CD14-positive monocyte (primary cell): ENCODE data around the gene FLYWCH2. TPM values are rescaled to one million over a fixed set of nuclear protein-coding genes. Genes with fewer than 3 reads are reported as not detected.

Source experiments
- DNase-seq, 3 donors: peaks; one replicate each; pipeline ENCODE4 v3.0.0-alpha.2; 2011 to 2022
- H2AFZ ChIP-seq: 2 replicates; pipeline ENCODE4 v1.6.0; 2012; ENCODE audit warnings: mild to moderate bottlenecking, low read depth, low read length, inconsistent platforms; ENCODE audit not compliant: insufficient read depth, poor library complexity, severe bottlenecking
- H3K27ac ChIP-seq, 2 donors: 1 replicate in 1 of 2; 2 replicates in 1 of 2; pipeline ENCODE4 v1.5.1; 2012 to 2013; ENCODE audit warnings: low read length in 2 of 2, control low read depth in 1 of 2, inconsistent platforms in 1 of 2, low read depth in 1 of 2, mild to moderate bottlenecking in 1 of 2
- H3K27me3 ChIP-seq, 2 donors: one replicate each; pipeline versions ENCODE4 v1.6.0 to v1.6.1; 2011 to 2013; ENCODE audit warnings: low read length in 2 of 2; ENCODE audit not compliant: control insufficient read depth in 2 of 2, insufficient read depth in 2 of 2
- H3K36me3 ChIP-seq, 2 donors: replicated peaks in 1 of 2; 1 replicate in 1 of 2; 2 replicates in 1 of 2; pipeline versions ENCODE4 v1.5.1 to v1.6.1; 2012 to 2013; ENCODE audit warnings: low read length in 2 of 2, control low read depth in 1 of 2, inconsistent platforms in 1 of 2, mild to moderate bottlenecking in 1 of 2; ENCODE audit not compliant: insufficient read depth in 2 of 2, control insufficient read depth in 1 of 2
- H3K4me1 ChIP-seq, 2 donors: 1 replicate in 1 of 2; 2 replicates in 1 of 2; pipeline versions ENCODE4 v1.5.1 to v1.6.1; 2012 to 2013; ENCODE audit warnings: low read length in 2 of 2, control low read depth in 1 of 2, inconsistent platforms in 1 of 2, mild to moderate bottlenecking in 1 of 2, moderate library complexity in 1 of 2; ENCODE audit not compliant: insufficient read depth in 2 of 2, control insufficient read depth in 1 of 2
- H3K4me2 ChIP-seq: replicated peaks from 2 replicates; pipeline ENCODE3; 2012; ENCODE audit warnings: low read length, moderate library complexity, mild to moderate bottlenecking; ENCODE audit not compliant: poor library complexity, severe bottlenecking; ENCODE audit errors: extremely low read depth
- H3K4me3 ChIP-seq, 3 experiments: fragments of 200-600 bp in 1 of 3; sonication (generic) in 1 of 3; replicated peaks in 1 of 3; 1 replicate in 2 of 3; 2 replicates in 1 of 3; pipeline ENCODE4 v1.5.1; 2011 to 2013; ENCODE audit warnings: low read length in 3 of 3, mild to moderate bottlenecking in 3 of 3, control low read depth in 2 of 3, low read depth in 2 of 3, inconsistent platforms in 1 of 3, moderate library complexity in 1 of 3
- H3K79me2 ChIP-seq: 2 replicates; pipeline ENCODE4 v1.6.0; 2012; ENCODE audit warnings: mild to moderate bottlenecking, control low read depth, inconsistent platforms, low read length, moderate library complexity; ENCODE audit not compliant: insufficient read depth
- H3K9ac ChIP-seq: 2 replicates; pipeline ENCODE4 v1.6.0; 2017; ENCODE audit warnings: low read length, mild to moderate bottlenecking; ENCODE audit not compliant: insufficient read depth, poor library complexity, severe bottlenecking
- H3K9me3 ChIP-seq, 2 donors: replicated peaks in 1 of 2; 1 replicate in 1 of 2; 2 replicates in 1 of 2; pipeline versions ENCODE4 v1.5.1 to v1.6.1; 2012 to 2013; ENCODE audit warnings: low read length in 2 of 2, control low read depth in 1 of 2; ENCODE audit not compliant: control insufficient read depth in 1 of 2, insufficient read depth in 1 of 2
- H4K20me1 ChIP-seq: 2 replicates; pipeline ENCODE4 v1.6.0; 2012; ENCODE audit warnings: mild to moderate bottlenecking, low read length, control low read depth, moderate library complexity; ENCODE audit not compliant: insufficient read depth
- H3K27ac Mint-ChIP-seq, 7 donors: one replicate each; pipeline ENCODE4 v1.8.0; 2020; ENCODE audit warnings: mild to moderate bottlenecking in 7 of 7, mixed read lengths in 7 of 7, moderate library complexity in 6 of 7, inconsistent platforms in 2 of 7
- H3K27me3 Mint-ChIP-seq, 3 donors: one replicate each; pipeline ENCODE4 v1.8.0; 2021 to 2022; ENCODE audit warnings: low read depth in 3 of 3, mild to moderate bottlenecking in 3 of 3, mixed read lengths in 3 of 3, moderate library complexity in 3 of 3, inconsistent platforms in 1 of 3
- H3K36me3 Mint-ChIP-seq, 2 donors: one replicate each; pipeline ENCODE4 v1.8.0; 2020; ENCODE audit warnings: mixed read lengths in 2 of 2, inconsistent platforms in 1 of 2, mild to moderate bottlenecking in 1 of 2
- H3K4me1 Mint-ChIP-seq: one replicate; pipeline ENCODE4 v1.8.0; 2020; ENCODE audit warnings: mild to moderate bottlenecking, mixed read lengths
- H3K4me3 Mint-ChIP-seq, 2 donors: one replicate each; pipeline ENCODE4 v1.8.0; 2020; ENCODE audit warnings: mild to moderate bottlenecking in 2 of 2, mixed read lengths in 2 of 2, moderate library complexity in 1 of 2
- H3K9me3 Mint-ChIP-seq, 7 donors: one replicate each; pipeline ENCODE4 v1.8.0; 2020 to 2022; ENCODE audit warnings: mixed read lengths in 7 of 7, mild to moderate bottlenecking in 6 of 7, moderate library complexity in 6 of 7, inconsistent platforms in 2 of 7
- WGBS: methylation state at CpG from one replicate; pipeline ENCODE4 v1.1.5; 2013; ENCODE audit warnings: missing lambda C conversion rate; ENCODE audit not compliant: insufficient coverage; 5-methylcytosine and 5-hydroxymethylcytosine counted together
- intact Hi-C, 2 donors: fragments of 100-400 bp; cut with micrococcal nuclease; formaldehyde crosslinking; loops; one replicate each; pipeline versions ENCODE4 v1.15.0 to v1.15.1; 2023
- polyA plus RNA-seq, 3 donors: library from polyadenylated mRNA; depleted of rRNA in 1 of 3; unstranded in 2 of 3; stranded (reverse) in 1 of 3; fragments of 300-500 nt in 2 of 3; fragments of >200 nt in 1 of 3; fragmentation: Illumina TruSeq in 2 of 3; gene quantifications; 1 replicate in 2 of 3; 2 replicates in 1 of 3; pipeline ENCODE4 v1.2.3, GENCODE V29; 2012 to 2021
- TF ChIP-seq, protein P1 (sequence below): fragments of 200-600 bp; IDR thresholded peaks from one replicate; pipeline ENCODE4 v1.8.0; 2022; ENCODE audit warnings: antibody characterized with exemption, mild to moderate bottlenecking

The FLYWCH2 gene
- polyA plus RNA-seq, 3 donors: 10.9 to 14.8 (median 12.7) TPM

GRCh38 chr16:2839650-2840450, 43.2 kb upstream of the FLYWCH2 start:
- no peak for DNase-seq

DNA sequence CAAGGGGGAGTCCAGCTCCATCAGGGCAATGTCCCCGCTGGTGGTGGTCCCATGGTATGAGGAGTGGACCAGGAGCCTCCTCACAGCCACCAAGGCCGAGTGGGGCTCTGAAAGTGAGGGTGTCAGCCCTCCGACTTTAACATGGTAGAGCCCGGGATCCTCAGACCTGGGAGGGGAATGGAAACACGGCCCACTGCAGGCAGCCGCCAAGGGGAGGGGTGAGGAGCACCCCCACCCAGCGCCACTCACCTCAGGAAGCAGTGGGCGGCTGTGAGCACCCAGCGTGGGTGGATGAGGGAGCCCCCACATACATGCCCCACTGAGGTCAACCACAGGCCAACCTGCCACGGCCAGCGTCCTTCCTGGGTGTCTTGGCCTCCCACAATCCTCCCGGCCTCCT, 42.1 kb upstream of the FLYWCH2 start:
- no peak overlapping the region for H2AFZ ChIP-seq
- Mint-ChIP-seq H3K27ac (no peak overlapping the region), H3K4me3 (no peak overlapping the region), H3K36me3 (no peaks in the 10 kb centered on the region), H3K27me3 (peaks cover 7 to 14% (median 8%) of the 10 kb centered on the region in 3 donors), H3K9me3 (peaks cover 0 to 3% (median under 1%) of the 10 kb centered on the region in 7 donors), H3K4me1 (peaks cover 14% of the 10 kb centered on the region)
- no peaks in the 10 kb centered on the region for H4K20me1 ChIP-seq
- DNase-seq: no peak
- WGBS: 29% methylated on average over 8 of the region's 12 CpGs
- no peaks in the 10 kb centered on the region for H3K9me3 ChIP-seq
- intact Hi-C loops: no loop called here
- H3K4me3 ChIP-seq: no peak overlapping the region
- no peak overlapping the region for H3K9ac ChIP-seq
- H3K4me1 ChIP-seq: peaks cover 13% of the 10 kb centered on the region in 2 donors
- no peak overlapping the region for H3K4me2 ChIP-seq
- TF ChIP-seq, protein P1, sequence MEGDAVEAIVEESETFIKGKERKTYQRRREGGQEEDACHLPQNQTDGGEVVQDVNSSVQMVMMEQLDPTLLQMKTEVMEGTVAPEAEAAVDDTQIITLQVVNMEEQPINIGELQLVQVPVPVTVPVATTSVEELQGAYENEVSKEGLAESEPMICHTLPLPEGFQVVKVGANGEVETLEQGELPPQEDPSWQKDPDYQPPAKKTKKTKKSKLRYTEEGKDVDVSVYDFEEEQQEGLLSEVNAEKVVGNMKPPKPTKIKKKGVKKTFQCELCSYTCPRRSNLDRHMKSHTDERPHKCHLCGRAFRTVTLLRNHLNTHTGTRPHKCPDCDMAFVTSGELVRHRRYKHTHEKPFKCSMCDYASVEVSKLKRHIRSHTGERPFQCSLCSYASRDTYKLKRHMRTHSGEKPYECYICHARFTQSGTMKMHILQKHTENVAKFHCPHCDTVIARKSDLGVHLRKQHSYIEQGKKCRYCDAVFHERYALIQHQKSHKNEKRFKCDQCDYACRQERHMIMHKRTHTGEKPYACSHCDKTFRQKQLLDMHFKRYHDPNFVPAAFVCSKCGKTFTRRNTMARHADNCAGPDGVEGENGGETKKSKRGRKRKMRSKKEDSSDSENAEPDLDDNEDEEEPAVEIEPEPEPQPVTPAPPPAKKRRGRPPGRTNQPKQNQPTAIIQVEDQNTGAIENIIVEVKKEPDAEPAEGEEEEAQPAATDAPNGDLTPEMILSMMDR: no peak
- no peaks in the 10 kb centered on the region for H3K27me3 ChIP-seq
- H3K27ac ChIP-seq: no peak overlapping the region
- no peaks in the 10 kb centered on the region for H3K36me3 ChIP-seq
- no peaks in the 10 kb centered on the region for H3K79me2 ChIP-seq

More at GRCh38 chr16:2839650-2840450, 43.2 kb upstream of the FLYWCH2 start:
- no peak overlapping the region for H3K4me3 Mint-ChIP-seq
- H3K9ac ChIP-seq: no peak overlapping the region
- H3K4me3 ChIP-seq: no peak overlapping the region
- H3K36me3 ChIP-seq: no peaks in the 10 kb centered on the region
- no peaks in the 10 kb centered on the region for H4K20me1 ChIP-seq
- TF ChIP-seq, protein P1: no peak
- no peaks in the 10 kb centered on the region for H3K36me3 Mint-ChIP-seq
- peaks cover 14% of the 10 kb centered on the region for H3K4me1 Mint-ChIP-seq
- H3K9me3 ChIP-seq: no peaks in the 10 kb centered on the region
- intact Hi-C loops: loop anchor here (1.0 to 5.0 kb wide), 4 partner anchors 28 to 87 kb away; no protein-coding TSS in a partner anchor
- no peak overlapping the region for H3K4me2 ChIP-seq
- no peak overlapping the region for H3K27ac Mint-ChIP-seq
- WGBS: 91% methylated on average over 14 of the region's 15 CpGs
- no peaks in the 10 kb centered on the region for H3K27me3 ChIP-seq
- peaks cover 0 to 4% (median 0%) of the 10 kb centered on the region in 7 donors for H3K9me3 Mint-ChIP-seq
- no peak overlapping the region for H2AFZ ChIP-seq
- H3K79me2 ChIP-seq: no peaks in the 10 kb centered on the region
- peaks cover 9 to 14% (median 10%) of the 10 kb centered on the region in 3 donors for H3K27me3 Mint-ChIP-seq
- no peak overlapping the region for H3K27ac ChIP-seq
- peaks cover 13% of the 10 kb centered on the region in 2 donors for H3K4me1 ChIP-seq
